ENCODE results near the gene MSI2.

MSI2 gene

GRCh38 chr17:57438066-57438731 is 181.9 kb downstream of the MSI2 start:
- DNase-seq (ENCODE audit: low read depth in 3 of 3), result no peak

GRCh38 chr17:57439651-57440050 is 183.3 kb downstream of the MSI2 start:
- no peak for DNase-seq (ENCODE audit: low read depth in 3 of 3)

- peak; percentile 73 to 85 (median 74) for DNase-seq (ENCODE audit: low read depth in 3 of 3)
These were observed 184.4 kb downstream of the MSI2 start for GRCh38 chr17:57440522-57441269.

- DNase-seq (ENCODE audit: low read depth in 3 of 3), result no peak
These were observed 184.9 kb downstream of the MSI2 start for GRCh38 chr17:57441270-57441600.

- DNase-seq (ENCODE audit: low read depth in 3 of 3), result no peak
These were observed 186.1 kb downstream of the MSI2 start for GRCh38 chr17:57442401-57442823.

- DNase-seq (ENCODE audit: low read depth in 3 of 3), result peak in 2 of 3 donors; percentile 38 to 49
These were observed 186.7 kb downstream of the MSI2 start for GRCh38 chr17:57442914-57443571.

- no peak for DNase-seq (ENCODE audit: low read depth in 3 of 3)
These were observed 187.5 kb downstream of the MSI2 start for GRCh38 chr17:57443781-57444180.

GRCh38 chr17:57444682-57445450 is 188.5 kb downstream of the MSI2 start:
- DNase-seq (ENCODE audit: low read depth in 3 of 3), result no peak

GRCh38 chr17:57445772-57446472 is 189.6 kb downstream of the MSI2 start:
- DNase-seq (ENCODE audit: low read depth in 3 of 3), result no peak

- no peak for DNase-seq (ENCODE audit: low read depth in 3 of 3)
These were observed 191.2 kb downstream of the MSI2 start for GRCh38 chr17:57447357-57447989.

- no peak for DNase-seq (ENCODE audit: low read depth in 3 of 3)
These were observed 191.9 kb downstream of the MSI2 start for GRCh38 chr17:57447990-57448758.

GRCh38 chr17:57448759-57449283 is 192.5 kb downstream of the MSI2 start:
- DNase-seq (ENCODE audit: low read depth in 3 of 3), result no peak

GRCh38 chr17:57451191-57451590 is 194.9 kb downstream of the MSI2 start:
- no peak for DNase-seq (ENCODE audit: low read depth in 3 of 3)

GRCh38 chr17:57451643-57452042 is 195.3 kb downstream of the MSI2 start:
- DNase-seq (ENCODE audit: low read depth in 3 of 3), result no peak

- DNase-seq (ENCODE audit: low read depth in 3 of 3), result no peak
These were observed 197.6 kb downstream of the MSI2 start for GRCh38 chr17:57453841-57454425.

- no peak for DNase-seq (ENCODE audit: low read depth in 3 of 3)
These were observed 198.4 kb downstream of the MSI2 start for GRCh38 chr17:57454729-57455062.

- no peak for DNase-seq (ENCODE audit: low read depth in 3 of 3)
These were observed 199.0 kb downstream of the MSI2 start for GRCh38 chr17:57455063-57455914.

GRCh38 chr17:57456622-57457021 is 200.3 kb downstream of the MSI2 start:
- DNase-seq (ENCODE audit: low read depth in 3 of 3), result no peak

- DNase-seq (ENCODE audit: low read depth in 3 of 3), result no peak
These were observed 200.9 kb downstream of the MSI2 start for GRCh38 chr17:57457188-57457587.
